Neural progenitor cell (in vitro differentiated cells): ENCODE measurements around the gene FKBP9. TPM values are rescaled to one million over a fixed set of nuclear protein-coding genes. Genes with fewer than 3 reads are reported as not detected.

Source experiments
- DNase-seq: peaks from one replicate; pipeline ENCODE4 v3.0.0-alpha.2; 2016; ENCODE audit warnings: low spot score
- H2AFZ ChIP-seq: fragments of 200-600 bp; sonication (generic); replicated peaks from 2 replicates; pipeline ENCODE4 v1.6.1; 2016; ENCODE audit warnings: antibody characterized with exemption
- H3F3A ChIP-seq: fragments of 200-600 bp; sonication (generic); 2 replicates; pipeline ENCODE4 v1.6.1; 2016; ENCODE audit warnings: antibody characterized with exemption, low read depth
- H3K27ac ChIP-seq: fragments of 200-600 bp; sonication (generic); 2 replicates; pipeline ENCODE4 v1.5.1; 2016; ENCODE audit warnings: mild to moderate bottlenecking
- H3K27me3 ChIP-seq: fragments of 200-600 bp; sonication (generic); 2 replicates; pipeline ENCODE4 v1.6.1; 2016; ENCODE audit warnings: mild to moderate bottlenecking, moderate library complexity
- H3K36me3 ChIP-seq: fragments of 200-600 bp; sonication (generic); 2 replicates; pipeline ENCODE4 v1.5.1; 2016
- H3K4me1 ChIP-seq: fragments of 200-600 bp; sonication (generic); 2 replicates; pipeline ENCODE4 v1.6.1; 2016; ENCODE audit warnings: mixed run types
- H3K4me2 ChIP-seq: fragments of 200-600 bp; sonication (generic); 2 replicates; pipeline ENCODE4 v1.6.1; 2016
- H3K4me3 ChIP-seq: fragments of 200-600 bp; sonication (generic); 2 replicates; pipeline ENCODE4 v1.5.1; 2016
- H3K79me2 ChIP-seq: fragments of 200-600 bp; sonication (generic); 2 replicates; pipeline ENCODE4 v1.6.1; 2016; ENCODE audit warnings: low read depth
- H3K9ac ChIP-seq: fragments of 200-600 bp; sonication (generic); 2 replicates; pipeline ENCODE4 v1.6.1; 2016
- H3K9me3 ChIP-seq: fragments of 200-600 bp; sonication (generic); 2 replicates; pipeline ENCODE4 v1.5.1; 2016; ENCODE audit warnings: low read depth
- H4K20me1 ChIP-seq: fragments of 200-600 bp; sonication (generic); 2 replicates; pipeline ENCODE4 v1.6.1; 2016; ENCODE audit warnings: low read depth
- H3K27ac Mint-ChIP-seq: 3 replicates; pipeline ENCODE4 v1.8.0; 2021; ENCODE audit warnings: mixed read lengths
- H3K27me3 Mint-ChIP-seq: 2 replicates; pipeline ENCODE4 v1.8.0; 2022; ENCODE audit warnings: low read depth, mild to moderate bottlenecking, inconsistent platforms, moderate library complexity, mixed read lengths; ENCODE audit not compliant: insufficient read depth
- H3K36me3 Mint-ChIP-seq: 3 replicates; pipeline ENCODE4 v1.8.0; 2021; ENCODE audit warnings: mixed read lengths
- H3K4me1 Mint-ChIP-seq: 3 replicates; pipeline ENCODE4 v1.8.0; 2021; ENCODE audit warnings: mixed read lengths
- H3K4me3 Mint-ChIP-seq: 3 replicates; pipeline ENCODE4 v1.8.0; 2021; ENCODE audit warnings: mild to moderate bottlenecking, moderate library complexity, mixed read lengths
- H3K9me3 Mint-ChIP-seq: 3 replicates; pipeline ENCODE4 v1.8.0; 2020; ENCODE audit warnings: mixed read lengths
- EZH2 ChIP-seq: fragments of 200-600 bp; sonication (generic); IDR thresholded peaks from 2 replicates; pipeline ENCODE4 v1.6.1; 2017; ENCODE audit warnings: antibody characterized with exemption, mild to moderate bottlenecking, moderate library complexity
- EZH2phosphoT487 ChIP-seq: fragments of 200-600 bp; sonication (generic); IDR thresholded peaks from 2 replicates; pipeline ENCODE4 v1.6.1; 2017; ENCODE audit warnings: antibody characterized with exemption
- total RNA-seq: library from RNA; depleted of rRNA; stranded (reverse); fragments of >200 nt; gene quantifications from 2 replicates; pipeline ENCODE4 v1.2.3, GENCODE V29; 2015; ENCODE audit warnings: low replicate concordance
- TF ChIP-seq, protein P1 (sequence below): fragments of 200-600 bp; sonication (generic); IDR thresholded peaks from 2 replicates; pipeline ENCODE4 v1.5.1; 2017; ENCODE audit warnings: antibody characterized with exemption, mild to moderate bottlenecking

The FKBP9 gene, protein sequence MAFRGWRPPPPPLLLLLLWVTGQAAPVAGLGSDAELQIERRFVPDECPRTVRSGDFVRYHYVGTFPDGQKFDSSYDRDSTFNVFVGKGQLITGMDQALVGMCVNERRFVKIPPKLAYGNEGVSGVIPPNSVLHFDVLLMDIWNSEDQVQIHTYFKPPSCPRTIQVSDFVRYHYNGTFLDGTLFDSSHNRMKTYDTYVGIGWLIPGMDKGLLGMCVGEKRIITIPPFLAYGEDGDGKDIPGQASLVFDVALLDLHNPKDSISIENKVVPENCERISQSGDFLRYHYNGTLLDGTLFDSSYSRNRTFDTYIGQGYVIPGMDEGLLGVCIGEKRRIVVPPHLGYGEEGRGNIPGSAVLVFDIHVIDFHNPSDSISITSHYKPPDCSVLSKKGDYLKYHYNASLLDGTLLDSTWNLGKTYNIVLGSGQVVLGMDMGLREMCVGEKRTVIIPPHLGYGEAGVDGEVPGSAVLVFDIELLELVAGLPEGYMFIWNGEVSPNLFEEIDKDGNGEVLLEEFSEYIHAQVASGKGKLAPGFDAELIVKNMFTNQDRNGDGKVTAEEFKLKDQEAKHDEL
- 24.4 and 28.6 TPM in 2 replicates for total RNA-seq

DNA sequence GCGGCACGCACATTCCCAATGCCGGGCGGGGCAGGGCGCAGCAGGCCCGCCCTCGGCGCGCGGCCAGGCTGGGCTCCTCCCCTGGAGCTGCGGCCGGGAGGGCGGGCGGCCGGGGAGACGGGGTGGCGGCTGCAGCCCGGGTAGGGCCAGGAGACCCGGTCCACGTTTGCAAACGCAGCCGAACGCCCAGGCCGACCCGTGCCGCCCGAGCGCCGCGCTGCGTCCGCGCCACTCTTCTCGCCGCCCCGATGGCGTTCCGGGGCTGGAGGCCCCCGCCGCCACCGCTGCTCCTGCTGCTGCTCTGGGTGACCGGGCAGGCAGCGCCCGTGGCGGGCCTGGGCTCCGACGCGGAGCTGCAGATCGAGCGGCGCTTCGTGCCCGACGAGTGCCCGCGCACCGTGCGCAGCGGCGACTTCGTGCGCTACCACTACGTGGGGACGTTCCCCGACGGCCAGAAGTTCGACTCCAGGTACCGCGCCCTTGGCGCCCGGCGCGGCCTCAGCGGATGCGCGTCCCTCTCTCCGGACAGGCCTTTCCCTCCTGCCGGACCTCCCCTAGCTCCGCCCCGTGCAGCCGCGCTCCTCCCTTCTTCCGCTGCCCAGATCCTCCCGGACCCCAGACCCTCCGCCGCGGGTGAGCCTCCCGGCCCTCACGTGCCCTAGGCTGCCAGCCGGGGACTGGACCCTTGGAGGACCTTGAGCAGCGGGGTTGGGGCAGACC lies at the start of gene FKBP9:
Gene FKBP9 (plus strand): TSS at position 115 of the 720 bp plus-strand sequence. CDS start 134 bp downstream, at position 249.
- Histone ChIP-seq H3K9me3 (no peaks in the 10 kb centered on the region), H3F3A (peaks cover 11% of the 10 kb centered on the region), H3K4me1 (peaks cover 5% of the 10 kb centered on the region), H4K20me1 (no peaks in the 10 kb centered on the region), H3K79me2 (no peaks in the 10 kb centered on the region), H3K27ac (no peak within 1 kb of the TSS), H3K4me3 (peak within 1 kb of the TSS; percentile 67), H2AFZ (peak within 1 kb of the TSS; percentile 91), H3K9ac (no peak within 1 kb of the TSS), H3K27me3 (peaks cover 24% of the 10 kb centered on the region), H3K36me3 (no peaks in the 10 kb centered on the region), H3K4me2 (peak within 1 kb of the TSS; percentile 74)
- Mint-ChIP-seq H3K36me3 (peaks cover 4% of the 10 kb centered on the region), H3K4me3 (peak within 1 kb of the TSS; percentile 84), H3K27ac (no peak within 1 kb of the TSS), H3K9me3 (peaks cover 7% of the 10 kb centered on the region), H3K27me3 (peaks cover 8% of the 10 kb centered on the region), H3K4me1 (peaks cover 3% of the 10 kb centered on the region)
- no peak for TF ChIP-seq EZH2phosphoT487
- peak; percentile 29 for TF ChIP-seq EZH2
- DNase-seq: peak; percentile 86

DNA sequence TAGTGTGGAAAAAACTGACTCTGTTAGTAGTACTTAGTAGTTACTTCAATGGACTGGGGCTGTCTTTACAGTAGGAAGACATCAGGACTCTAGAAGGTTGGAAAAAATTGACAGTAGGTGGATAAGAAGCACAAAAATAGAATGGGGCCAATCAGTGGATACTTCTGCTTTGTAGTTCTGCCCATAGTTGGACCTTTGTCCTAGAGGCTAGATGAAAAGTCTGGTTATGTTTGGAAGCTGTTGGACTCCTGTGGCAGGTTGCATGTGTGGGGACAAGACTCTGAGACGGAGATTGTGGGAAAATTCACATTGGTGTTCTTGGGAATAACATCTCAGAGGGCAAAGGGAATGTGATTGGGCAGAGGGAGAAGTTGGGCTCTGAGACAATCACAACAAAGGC lies 47.0 kb upstream of the FKBP9 start:
- no peaks in the 10 kb centered on the region for H3F3A ChIP-seq
- H3K9ac ChIP-seq: no peak overlapping the region
- H3K27me3 ChIP-seq: no peaks in the 10 kb centered on the region
- Mint-ChIP-seq H3K9me3 (no peaks in the 10 kb centered on the region), H3K4me1 (peaks cover 4% of the 10 kb centered on the region), H3K36me3 (peaks cover 18% of the 10 kb centered on the region), H3K27me3 (peaks cover 6% of the 10 kb centered on the region), H3K4me3 (no peak overlapping the region), H3K27ac (no peak overlapping the region)
- H4K20me1 ChIP-seq: no peaks in the 10 kb centered on the region
- no peak overlapping the region for H3K4me2 ChIP-seq
- DNase-seq: no peak
- TF ChIP-seq, protein P1, sequence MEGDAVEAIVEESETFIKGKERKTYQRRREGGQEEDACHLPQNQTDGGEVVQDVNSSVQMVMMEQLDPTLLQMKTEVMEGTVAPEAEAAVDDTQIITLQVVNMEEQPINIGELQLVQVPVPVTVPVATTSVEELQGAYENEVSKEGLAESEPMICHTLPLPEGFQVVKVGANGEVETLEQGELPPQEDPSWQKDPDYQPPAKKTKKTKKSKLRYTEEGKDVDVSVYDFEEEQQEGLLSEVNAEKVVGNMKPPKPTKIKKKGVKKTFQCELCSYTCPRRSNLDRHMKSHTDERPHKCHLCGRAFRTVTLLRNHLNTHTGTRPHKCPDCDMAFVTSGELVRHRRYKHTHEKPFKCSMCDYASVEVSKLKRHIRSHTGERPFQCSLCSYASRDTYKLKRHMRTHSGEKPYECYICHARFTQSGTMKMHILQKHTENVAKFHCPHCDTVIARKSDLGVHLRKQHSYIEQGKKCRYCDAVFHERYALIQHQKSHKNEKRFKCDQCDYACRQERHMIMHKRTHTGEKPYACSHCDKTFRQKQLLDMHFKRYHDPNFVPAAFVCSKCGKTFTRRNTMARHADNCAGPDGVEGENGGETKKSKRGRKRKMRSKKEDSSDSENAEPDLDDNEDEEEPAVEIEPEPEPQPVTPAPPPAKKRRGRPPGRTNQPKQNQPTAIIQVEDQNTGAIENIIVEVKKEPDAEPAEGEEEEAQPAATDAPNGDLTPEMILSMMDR: no peak
- no peak for TF ChIP-seq EZH2phosphoT487
- no peak for TF ChIP-seq EZH2
- H3K4me1 ChIP-seq: no peaks in the 10 kb centered on the region
- H3K4me3 ChIP-seq: no peak overlapping the region
- no peak overlapping the region for H3K27ac ChIP-seq
- no peak overlapping the region for H2AFZ ChIP-seq
- H3K79me2 ChIP-seq: no peaks in the 10 kb centered on the region
- no peaks in the 10 kb centered on the region for H3K36me3 ChIP-seq
- no peaks in the 10 kb centered on the region for H3K9me3 ChIP-seq

DNA sequence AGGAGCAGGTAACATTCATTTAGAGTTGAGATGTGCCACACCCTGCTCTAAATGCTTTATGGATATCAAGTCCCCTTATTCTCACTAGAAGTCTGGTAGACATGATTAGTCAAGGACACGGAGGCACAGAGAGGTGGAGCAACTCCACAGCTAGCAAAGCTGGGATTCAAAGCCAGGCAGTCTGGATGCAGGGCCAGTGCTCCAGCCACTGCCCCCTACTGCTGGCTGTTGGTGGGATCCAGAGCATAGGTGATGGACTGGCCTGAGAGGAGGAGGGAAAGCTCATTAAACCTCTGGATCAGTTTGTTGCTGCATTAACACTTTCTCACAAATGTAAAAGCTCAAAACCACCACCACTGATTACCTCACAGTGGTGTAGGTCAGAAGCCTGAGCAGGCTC lies 43.1 kb upstream of the FKBP9 start:
- H3K27ac Mint-ChIP-seq: no peak overlapping the region
- Histone ChIP-seq H3K27me3 (no peaks in the 10 kb centered on the region), H3K4me3 (no peak overlapping the region), H3K27ac (no peak overlapping the region), H3F3A (no peaks in the 10 kb centered on the region), H3K79me2 (no peaks in the 10 kb centered on the region), H3K4me1 (no peaks in the 10 kb centered on the region), H3K9me3 (no peaks in the 10 kb centered on the region), H3K4me2 (no peak overlapping the region), H3K36me3 (no peaks in the 10 kb centered on the region), H3K9ac (no peak overlapping the region), H4K20me1 (no peaks in the 10 kb centered on the region), H2AFZ (no peak overlapping the region)
- no peak overlapping the region for H3K4me3 Mint-ChIP-seq
- peaks cover 38% of the 10 kb centered on the region for H3K36me3 Mint-ChIP-seq
- no peaks in the 10 kb centered on the region for H3K9me3 Mint-ChIP-seq
- H3K4me1 Mint-ChIP-seq: no peaks in the 10 kb centered on the region
- peaks cover 1% of the 10 kb centered on the region for H3K27me3 Mint-ChIP-seq
- TF ChIP-seq, protein P1: peak; percentile 20
- TF ChIP-seq EZH2: no peak
- DNase-seq: no peak
